Transverse colon (tissue), 3 donors: ENCODE measurements around the gene FAM162B.
A peak's percentile ranks its signal among the peaks of the same experiment; 100 is the strongest.

ENCODE experiments used
- EP300 ChIP-seq: sonication (generic); formaldehyde crosslinking; IDR thresholded peaks from one replicate; pipeline ENCODE4 v1.6.1; 2017; ENCODE audit warnings: antibody characterized with exemption, low read depth
- POLR2A ChIP-seq: fragments of 450-650 bp; IDR thresholded peaks from one replicate; pipeline ENCODE4 v1.6.1; 2016; ENCODE audit warnings: antibody characterized with exemption, mild to moderate bottlenecking, moderate library complexity
- TF ChIP-seq, protein P1 (sequence below), 5 experiments: fragments of 200-600 bp in 3 of 5; fragments of 450-650 bp in 2 of 5; sonication (generic) in 3 of 5; IDR thresholded peaks; 1 replicate in 2 of 5; 2 replicates in 3 of 5; pipeline ENCODE4 v1.5.1; 2016 to 2017; ENCODE audit warnings: antibody characterized with exemption in 5 of 5, inconsistent platforms in 3 of 5, mild to moderate bottlenecking in 2 of 5, moderate library complexity in 1 of 5

- TF ChIP-seq, protein P1, sequence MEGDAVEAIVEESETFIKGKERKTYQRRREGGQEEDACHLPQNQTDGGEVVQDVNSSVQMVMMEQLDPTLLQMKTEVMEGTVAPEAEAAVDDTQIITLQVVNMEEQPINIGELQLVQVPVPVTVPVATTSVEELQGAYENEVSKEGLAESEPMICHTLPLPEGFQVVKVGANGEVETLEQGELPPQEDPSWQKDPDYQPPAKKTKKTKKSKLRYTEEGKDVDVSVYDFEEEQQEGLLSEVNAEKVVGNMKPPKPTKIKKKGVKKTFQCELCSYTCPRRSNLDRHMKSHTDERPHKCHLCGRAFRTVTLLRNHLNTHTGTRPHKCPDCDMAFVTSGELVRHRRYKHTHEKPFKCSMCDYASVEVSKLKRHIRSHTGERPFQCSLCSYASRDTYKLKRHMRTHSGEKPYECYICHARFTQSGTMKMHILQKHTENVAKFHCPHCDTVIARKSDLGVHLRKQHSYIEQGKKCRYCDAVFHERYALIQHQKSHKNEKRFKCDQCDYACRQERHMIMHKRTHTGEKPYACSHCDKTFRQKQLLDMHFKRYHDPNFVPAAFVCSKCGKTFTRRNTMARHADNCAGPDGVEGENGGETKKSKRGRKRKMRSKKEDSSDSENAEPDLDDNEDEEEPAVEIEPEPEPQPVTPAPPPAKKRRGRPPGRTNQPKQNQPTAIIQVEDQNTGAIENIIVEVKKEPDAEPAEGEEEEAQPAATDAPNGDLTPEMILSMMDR (IDR thresholded peaks at IDR 0.05), result peak; percentile 30 to 47 (median 42)
- TF ChIP-seq POLR2A (no peak), EP300 (no peak)
These were observed 14.2 kb upstream of the FAM162B start for GRCh38 chr6:116779573-116780164.
